Cerebellar cortex (tissue), 1 donor: ENCODE data around the gene CCDC191.

Experiments used
- DNase-seq: peaks from one replicate; pipeline ENCODE4 v3.0.0-alpha.2; 2015; ENCODE audit warnings: low spot score

CCDC191 gene

GRCh38 chr3:113966172-113966571, 90.2 kb downstream of the CCDC191 start:
- no peak for DNase-seq

GRCh38 chr3:113963879-113964278, 92.4 kb downstream of the CCDC191 start:
- DNase-seq: no peak

- DNase-seq: peak; percentile 73
Observed at GRCh38 chr3:113954091-113954685, 102.1 kb downstream of the CCDC191 start.

GRCh38 chr3:113953677-113954076, 102.6 kb downstream of the CCDC191 start:
- no peak for DNase-seq

- DNase-seq: no peak
Observed at GRCh38 chr3:113952921-113953320, 103.4 kb downstream of the CCDC191 start.

- peak; percentile 41 for DNase-seq
Observed at GRCh38 chr3:113948015-113948917, 108.1 kb downstream of the CCDC191 start.

GRCh38 chr3:113947372-113948014, 108.8 kb downstream of the CCDC191 start, which contains the start of gene ZDHHC23:
ZDHHC23 (plus strand) TSS chr3:113948013; CDS start chr3:113948803, 790 bp downstream.
- DNase-seq: peak; percentile 70

- no peak for DNase-seq
Observed at GRCh38 chr3:113946831-113947230, 109.5 kb downstream of the CCDC191 start.

- DNase-seq: no peak
Observed at GRCh38 chr3:113927556-113927955, 128.8 kb downstream of the CCDC191 start.

GRCh38 chr3:113914646-113915045, 141.7 kb downstream of the CCDC191 start:
- DNase-seq: no peak
